NCI-H2171 (cell line): ENCODE measurements around the gene ACTL6B.
"Not testable (repeated sequence)": the region's sequence is repeated elsewhere in the genome, so short reads cannot be mapped to it uniquely, and the experiment has no call there.

Experiments
- DNase-seq: peaks from one replicate; lab custom pipeline; 2025; lab: John Stamatoyannopoulos, UW

Gene ACTL6B

GRCh38 chr7:100655908-100656674, at the start of gene ACTL6B:
Gene ACTL6B, minus strand, starts transcription at chr7:100656448. Its CDS starts 94 bp downstream, at chr7:100656354.
- peak; percentile 71 for DNase-seq

GRCh38 chr7:100705320-100705752, 49.1 kb upstream of the ACTL6B start:
- peak; percentile 35 for DNase-seq

GRCh38 chr7:100701089-100701488, 44.8 kb upstream of the ACTL6B start:
- DNase-seq = not testable (repeated sequence)

- no peak for DNase-seq
Measured at GRCh38 chr7:100699018-100699417, 42.8 kb upstream of the ACTL6B start.

GRCh38 chr7:100696123-100696521, 39.9 kb upstream of the ACTL6B start:
- no peak for DNase-seq

GRCh38 chr7:100694098-100694745, 38.0 kb upstream of the ACTL6B start, which contains the start of gene GIGYF1:
Gene GIGYF1, minus strand, starts transcription at chr7:100694250. Its CDS starts 6,012 bp downstream, at chr7:100688238.
- peak; percentile 58 for DNase-seq

GRCh38 chr7:100693312-100694097, 37.3 kb upstream of the ACTL6B start:
- no peak for DNase-seq

- DNase-seq = no peak
Measured at GRCh38 chr7:100692578-100692961, 36.3 kb upstream of the ACTL6B start.

- peak; percentile 31 for DNase-seq
Measured at GRCh38 chr7:100691676-100692577, 35.7 kb upstream of the ACTL6B start.

- no peak for DNase-seq
Measured at GRCh38 chr7:100689230-100690135, 33.2 kb upstream of the ACTL6B start.

GRCh38 chr7:100688326-100688860, 32.1 kb upstream of the ACTL6B start:
- no peak for DNase-seq

GRCh38 chr7:100687751-100688300, 31.6 kb upstream of the ACTL6B start:
- no peak for DNase-seq

- DNase-seq = no peak
Measured at GRCh38 chr7:100687261-100687660, 31.0 kb upstream of the ACTL6B start.

- no peak for DNase-seq
Measured at GRCh38 chr7:100686822-100687211, 30.6 kb upstream of the ACTL6B start.

- DNase-seq = no peak
Measured at GRCh38 chr7:100686201-100686821, 30.1 kb upstream of the ACTL6B start.

GRCh38 chr7:100685631-100686145, 29.4 kb upstream of the ACTL6B start:
- no peak for DNase-seq

GRCh38 chr7:100685049-100685605, 28.9 kb upstream of the ACTL6B start:
- DNase-seq = no peak

GRCh38 chr7:100684534-100685042, 28.3 kb upstream of the ACTL6B start:
- DNase-seq = no peak
